DMS53 treated with DMSO at 0.1 percent for 48 hours (cell line): ENCODE data around the gene NPEPL1.

Experiments used
- DNase-seq: peaks from one replicate; lab custom pipeline; 2025; ENCODE audit not compliant: unreplicated experiment; lab: John Stamatoyannopoulos, UW

Gene NPEPL1

DNA sequence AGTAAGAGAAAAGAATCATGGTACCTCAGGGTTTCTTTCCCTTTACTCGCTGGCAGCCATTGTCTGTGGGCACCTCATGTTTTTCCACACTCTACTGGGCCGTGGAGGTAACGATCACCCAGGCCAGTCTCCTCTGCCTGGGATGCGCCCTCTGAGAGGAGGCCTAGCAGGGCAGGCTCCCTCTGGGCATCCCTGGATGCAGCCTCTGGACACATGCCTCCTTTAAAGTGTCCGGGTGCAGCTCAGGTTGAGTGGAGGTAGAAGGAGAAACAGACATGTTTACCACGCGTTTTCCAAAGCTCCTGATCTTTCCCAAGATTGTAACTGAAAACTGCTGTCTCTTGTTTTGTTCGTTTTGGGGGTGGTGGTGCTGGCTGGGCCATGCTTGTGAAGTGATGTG lies 13.8 kb upstream of the NPEPL1 start:
- DNase-seq = no peak

DNA sequence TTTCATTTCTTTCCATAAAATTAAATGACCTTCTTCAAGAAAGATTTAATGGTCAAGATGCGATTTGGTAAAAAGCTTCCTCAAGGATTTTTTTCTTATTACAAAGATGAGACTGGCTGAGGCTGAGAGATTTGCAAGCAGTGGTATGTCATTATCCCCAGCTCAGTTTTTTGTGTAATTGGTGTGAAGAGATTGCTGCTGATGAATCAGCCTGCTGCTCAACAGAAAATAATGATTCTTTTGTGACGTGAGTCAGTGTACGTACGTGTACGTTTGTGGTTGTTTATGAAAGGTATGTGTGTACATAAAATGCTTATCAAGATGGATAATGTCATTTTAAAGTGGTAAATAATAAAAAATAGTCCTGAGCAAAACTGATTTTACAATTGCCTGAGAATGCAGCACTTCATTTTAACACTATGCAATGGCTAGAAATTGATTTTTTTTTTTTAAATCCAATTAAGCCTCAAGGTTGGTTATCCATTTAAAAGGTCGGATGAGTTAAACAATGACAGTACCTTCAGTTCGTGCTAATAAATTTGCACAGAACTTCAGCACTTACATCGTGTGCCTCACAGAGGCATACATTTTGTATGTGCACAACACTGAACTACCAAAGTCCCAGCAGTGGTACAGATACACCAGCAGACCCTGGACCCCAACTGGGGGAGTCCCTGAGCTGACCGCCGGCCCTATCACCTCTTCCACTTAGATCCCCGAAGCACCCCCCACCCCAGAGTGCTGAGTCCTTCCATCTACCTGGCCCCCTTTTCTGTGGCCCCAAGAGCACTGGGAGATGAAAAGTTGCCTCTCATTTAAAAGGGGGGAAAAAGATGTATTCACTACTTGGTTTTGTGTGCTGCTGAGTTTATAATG lies 9.7 kb upstream of the NPEPL1 start:
- DNase-seq = no peak

DNA sequence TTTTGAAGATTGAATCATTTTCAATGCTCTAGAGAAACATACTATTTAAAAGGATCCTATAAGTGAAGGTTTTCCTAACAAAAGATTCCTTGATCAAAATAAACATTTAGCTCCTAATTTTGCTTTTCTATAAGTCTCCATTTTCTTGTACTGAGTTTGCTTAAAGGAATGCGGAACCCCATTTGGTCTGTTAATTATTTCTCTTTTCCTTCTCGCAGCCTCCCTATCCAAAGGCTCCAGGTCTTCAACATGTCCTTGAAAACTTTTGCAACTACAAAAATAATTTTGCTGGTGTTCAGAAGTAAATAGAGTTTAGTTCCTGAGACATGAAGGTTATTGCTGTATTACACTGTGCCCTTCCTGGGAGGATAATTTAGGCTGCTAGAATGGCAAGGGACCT lies 8.3 kb upstream of the NPEPL1 start:
- DNase-seq = no peak

DNA sequence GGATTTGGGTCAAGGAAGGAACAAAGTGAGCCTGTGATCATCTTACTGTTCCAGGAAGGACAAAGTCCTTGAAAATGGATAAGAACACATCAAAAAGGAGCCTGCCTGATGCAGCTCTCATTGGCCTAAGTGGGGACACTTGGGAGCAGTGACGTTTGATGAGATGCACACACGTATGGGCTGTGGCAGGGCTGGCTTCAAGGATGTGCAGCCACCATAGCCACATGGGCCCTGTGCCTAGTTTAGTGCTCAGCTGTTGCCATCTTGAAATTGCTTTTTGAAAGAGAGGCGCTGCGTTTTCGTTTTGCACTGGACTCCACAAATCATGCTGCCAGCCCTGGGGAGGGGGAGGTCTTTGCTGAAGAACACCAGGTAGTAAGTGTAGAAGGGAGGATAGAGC lies 6.6 kb upstream of the NPEPL1 start:
- no peak for DNase-seq

DNA sequence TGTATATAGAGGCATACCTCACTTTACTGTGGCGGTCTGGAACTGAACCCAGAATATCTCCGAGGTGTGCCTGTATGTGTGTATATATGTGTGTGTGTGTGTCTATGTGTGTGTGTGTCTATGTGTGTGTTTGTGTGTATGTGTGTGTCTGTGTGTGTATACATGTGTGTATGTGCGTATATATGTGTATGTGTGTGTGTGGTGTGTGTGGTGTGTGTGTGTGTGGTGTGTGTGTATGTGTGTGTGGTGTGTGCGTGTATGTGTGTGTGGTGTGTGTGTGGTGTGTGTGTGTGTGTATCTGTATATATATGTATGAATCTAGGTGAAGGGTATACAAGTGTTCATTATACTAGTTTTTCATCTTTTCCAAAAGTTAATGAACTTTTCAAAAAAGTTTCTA lies 4.2 kb upstream of the NPEPL1 start:
- DNase-seq = no peak

DNA sequence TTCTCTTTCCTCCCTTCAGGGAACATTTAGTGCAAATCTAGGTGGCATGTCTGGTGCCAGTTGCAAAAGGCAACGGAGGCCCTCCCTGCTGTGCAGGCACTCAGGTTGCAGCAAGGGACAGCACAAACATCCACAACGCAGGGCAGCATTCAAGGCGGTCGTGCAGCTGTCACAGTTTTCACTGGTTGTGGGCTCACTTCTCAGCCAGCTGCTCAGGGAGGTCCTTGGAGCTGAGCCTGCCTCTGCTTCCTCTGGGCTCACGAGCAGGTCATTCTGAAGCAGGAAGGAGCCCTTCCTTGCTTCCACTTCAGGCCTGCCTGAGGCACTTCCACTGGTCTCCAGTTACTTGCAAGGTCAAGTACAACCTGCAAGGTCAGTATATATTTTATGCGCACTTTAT lies 3.8 kb upstream of the NPEPL1 start:
- DNase-seq = no peak

DNA sequence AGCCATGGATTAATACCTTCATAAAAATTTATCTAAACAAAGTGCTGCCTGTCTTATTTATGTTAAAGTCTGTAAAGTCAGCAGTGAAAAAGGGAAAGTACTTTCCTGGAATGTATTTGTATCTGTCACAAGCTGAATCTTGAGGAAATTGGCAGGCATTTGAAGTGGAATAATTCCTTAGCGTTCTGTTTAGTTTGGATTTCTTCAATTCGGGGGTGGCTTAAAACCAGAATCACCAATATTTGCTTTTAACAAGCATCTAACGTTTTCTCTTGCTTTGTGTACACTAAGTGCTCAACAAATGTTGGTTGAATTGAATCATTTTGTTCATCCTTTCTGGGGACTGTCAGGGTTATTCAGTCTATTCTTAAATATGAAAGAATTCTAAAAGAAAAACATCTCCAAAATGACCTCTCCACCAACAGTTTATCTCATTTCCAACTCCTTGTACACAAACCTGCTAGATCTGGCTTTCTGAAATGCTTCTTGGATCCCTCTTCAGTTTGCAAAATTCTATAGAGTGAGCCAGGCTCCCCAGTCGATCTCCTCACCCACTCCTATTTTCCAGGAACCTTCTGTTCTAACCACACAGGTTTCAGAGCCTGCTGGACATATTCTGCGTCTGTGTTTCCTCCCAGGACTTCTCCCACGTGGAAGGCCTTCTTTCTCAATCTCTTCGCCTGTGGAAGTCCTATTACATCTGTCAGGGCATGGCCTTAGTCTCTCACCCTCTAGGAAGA lies 2.0 kb upstream of the NPEPL1 start:
- DNase-seq = no peak

DNA sequence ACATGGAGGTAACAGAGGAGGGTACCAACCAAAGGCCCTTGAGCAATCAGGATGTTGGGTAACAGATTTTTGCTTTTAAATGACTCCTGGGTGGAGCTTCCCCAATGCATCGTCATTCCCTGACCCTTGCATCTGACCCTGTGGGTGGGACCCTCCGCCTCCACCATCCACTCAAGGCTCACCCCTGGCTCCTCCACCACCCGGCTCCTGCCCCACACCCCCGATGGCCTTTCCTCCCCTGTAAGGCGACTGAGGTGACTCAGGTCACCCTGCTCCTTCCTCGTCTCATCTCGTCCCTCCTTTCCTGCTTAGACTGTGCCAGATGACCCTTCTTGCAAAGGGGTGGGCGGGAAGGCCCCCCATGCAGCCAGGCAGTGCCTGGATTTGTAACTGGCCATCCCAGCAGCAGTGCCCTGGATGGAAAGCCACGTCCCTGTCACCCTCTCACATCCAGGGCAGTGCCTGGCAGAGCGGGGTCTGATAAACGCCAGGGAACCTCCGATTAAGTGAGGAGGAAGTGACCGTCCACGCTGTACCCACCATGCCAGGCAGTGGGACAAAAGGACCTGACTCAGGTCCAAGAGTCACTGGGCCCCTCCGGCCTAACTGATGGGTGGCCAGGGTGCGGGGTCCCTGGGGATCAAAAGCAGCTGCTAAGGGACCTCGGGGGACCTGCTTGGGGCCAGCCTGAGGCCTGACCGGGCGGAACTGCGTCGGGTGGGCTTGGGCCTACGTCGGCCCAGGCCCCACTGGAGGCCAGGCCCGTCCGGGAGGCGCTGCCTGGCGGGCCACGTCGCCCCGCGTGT lies 624 bp upstream of the NPEPL1 start:
- no peak for DNase-seq

DNA sequence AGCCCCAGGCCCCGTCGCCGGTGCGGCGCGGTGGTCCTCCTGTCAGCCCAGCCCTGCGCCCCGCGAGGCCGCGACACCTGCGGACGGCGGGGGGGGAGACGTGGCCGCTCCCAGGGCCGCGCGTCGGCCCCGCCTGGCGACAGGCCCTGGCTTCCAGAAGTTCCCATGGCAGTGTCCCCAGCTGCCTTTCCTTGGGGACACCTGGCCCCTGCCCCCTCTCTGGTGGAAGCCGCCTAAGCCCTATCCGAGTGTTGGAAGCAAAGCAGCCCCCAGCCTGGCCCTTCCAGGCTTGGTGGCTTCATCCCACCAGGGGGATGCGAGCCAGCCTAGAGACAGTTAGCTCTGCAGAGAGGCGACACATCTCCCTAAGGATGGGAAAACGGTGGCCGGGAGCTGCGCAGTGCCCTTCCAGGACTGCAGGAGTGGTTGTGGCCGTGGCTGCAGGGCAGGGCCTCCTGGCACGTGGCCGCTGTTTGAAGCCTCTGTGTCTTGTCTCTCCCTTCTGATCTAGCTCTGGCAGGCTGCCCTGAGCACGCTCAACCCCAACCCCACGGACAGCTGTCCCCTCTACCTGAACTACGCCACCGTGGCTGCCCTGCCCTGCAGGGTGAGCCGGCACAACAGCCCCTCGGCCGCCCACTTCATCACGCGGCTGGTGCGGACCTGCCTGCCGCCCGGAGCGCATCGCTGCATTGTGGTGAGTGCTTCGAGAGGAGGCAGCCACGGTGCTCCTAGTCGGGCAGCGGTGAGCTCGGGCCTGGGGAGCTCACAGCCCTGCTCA lies 816 bp downstream of the NPEPL1 start:
- DNase-seq = no peak

DNA sequence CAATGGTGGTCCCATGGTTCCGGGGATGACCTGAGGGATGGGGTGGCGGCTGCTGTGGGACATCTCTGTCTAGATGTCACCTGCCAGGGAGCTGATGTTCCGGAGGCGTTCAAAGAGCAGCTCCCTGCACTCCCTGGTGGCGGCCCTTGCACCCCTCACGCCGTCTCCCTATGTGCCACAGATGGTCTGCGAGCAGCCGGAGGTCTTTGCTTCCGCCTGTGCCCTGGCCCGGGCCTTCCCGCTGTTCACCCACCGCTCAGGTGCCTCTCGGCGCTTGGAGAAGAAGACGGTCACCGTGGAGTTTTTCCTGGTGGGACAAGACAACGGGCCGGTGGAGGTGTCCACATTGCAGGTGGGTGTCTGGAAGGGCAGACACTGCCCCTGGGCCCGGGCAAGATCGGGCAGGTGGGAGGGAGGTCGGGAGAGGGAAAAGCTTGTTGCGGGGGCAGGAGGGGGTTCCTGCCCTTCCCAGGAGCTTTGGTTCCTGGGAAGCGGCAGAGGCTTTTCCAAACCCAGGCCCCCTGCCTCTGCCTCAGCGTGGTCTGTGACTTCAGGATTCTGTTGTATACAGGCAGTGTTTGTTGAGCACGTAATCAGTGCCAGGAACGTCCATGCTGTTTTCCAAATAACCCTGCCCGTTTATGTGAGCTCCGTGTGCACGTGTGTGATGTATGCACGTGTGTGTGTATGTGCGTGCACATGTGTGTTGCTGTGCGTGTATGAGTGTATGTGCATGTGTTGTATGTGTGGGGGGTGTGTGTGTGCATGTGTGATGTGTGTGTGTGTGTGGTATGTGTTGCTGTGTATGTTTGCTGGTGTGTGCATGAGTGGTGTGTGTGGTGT lies 1.9 kb downstream of the NPEPL1 start:
- no peak for DNase-seq

DNA sequence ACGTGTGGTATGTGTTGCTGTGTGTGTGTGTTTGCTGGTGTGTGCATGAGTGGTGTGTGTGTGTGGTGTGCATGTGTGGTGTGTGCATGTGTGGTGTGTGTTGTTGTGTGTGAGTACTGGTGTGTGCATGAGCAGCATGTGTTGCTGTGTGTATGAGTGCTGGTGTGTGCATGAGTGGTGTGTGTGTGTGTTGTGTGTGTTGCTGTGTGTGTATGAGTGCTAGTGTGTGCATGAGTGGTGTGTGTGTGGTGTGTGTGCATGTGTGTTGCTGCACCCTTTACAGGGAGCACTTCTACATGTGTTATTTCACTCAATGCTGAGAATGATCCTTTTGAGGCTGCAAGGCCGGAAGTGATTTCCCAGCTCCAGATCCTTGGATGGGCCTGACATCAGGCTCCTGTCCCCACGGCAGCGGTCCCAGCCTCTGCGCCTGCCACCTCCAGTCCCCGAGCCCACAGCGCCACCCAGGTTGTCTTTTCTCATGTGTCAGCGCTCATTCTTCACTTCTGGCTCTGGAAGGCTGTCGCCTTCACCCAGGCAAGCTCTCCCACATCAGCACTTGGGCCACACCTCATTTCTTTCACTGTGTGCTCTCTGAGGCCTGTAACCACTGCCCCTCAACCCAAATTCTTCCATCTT lies 2.6 kb downstream of the NPEPL1 start:
- DNase-seq = no peak

DNA sequence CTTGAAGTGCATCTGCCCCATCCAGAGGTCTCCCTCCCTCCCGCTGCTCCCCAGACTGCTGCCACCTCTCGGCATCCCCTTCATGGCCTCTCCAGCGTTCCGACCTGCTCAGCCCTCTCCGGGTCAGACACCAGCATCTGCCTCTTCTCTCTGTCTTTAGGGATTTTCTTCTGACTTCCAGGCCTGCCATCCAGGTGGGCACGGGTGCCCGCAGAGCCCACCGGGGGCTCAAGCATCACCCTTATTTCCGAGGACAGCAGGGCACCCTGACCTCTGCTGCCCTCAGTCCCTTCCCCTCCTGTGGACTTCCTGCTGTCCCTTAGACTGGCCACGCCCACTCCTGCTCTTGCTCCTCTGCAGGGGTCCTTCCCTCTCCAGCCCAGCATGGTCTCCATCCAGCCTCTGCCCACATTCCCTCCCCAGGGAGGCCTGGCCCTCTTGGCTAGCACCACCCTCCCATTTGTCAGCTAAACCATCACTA lies 3.3 kb downstream of the NPEPL1 start:
- no peak for DNase-seq

DNA sequence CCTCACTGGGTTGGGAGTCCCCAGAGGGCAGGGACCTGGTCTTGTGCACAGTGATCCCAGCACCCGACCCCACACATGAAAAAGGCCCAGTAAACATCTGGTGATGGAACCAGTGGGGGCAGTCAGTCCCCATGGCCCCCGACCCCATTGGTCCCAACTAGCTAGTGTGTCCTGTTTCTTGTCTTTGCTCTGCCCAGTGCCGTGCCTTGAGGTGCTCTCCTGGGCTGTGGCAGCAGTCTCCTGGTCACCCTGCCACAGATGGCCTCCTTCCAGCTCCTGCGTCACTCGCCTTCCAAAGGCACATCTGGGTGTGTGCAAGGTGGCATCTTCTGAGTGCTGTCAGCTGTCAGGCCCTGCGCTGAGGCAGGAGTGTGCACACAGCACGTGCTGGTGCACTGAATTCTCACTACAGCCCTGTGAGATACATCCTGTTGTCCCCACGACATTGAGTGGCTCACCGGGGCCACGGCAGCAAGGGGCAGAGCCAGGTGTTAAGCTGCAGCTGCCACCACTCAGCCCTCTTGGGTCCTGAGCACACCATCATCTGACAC lies 3.9 kb downstream of the NPEPL1 start:
- no peak for DNase-seq

DNA sequence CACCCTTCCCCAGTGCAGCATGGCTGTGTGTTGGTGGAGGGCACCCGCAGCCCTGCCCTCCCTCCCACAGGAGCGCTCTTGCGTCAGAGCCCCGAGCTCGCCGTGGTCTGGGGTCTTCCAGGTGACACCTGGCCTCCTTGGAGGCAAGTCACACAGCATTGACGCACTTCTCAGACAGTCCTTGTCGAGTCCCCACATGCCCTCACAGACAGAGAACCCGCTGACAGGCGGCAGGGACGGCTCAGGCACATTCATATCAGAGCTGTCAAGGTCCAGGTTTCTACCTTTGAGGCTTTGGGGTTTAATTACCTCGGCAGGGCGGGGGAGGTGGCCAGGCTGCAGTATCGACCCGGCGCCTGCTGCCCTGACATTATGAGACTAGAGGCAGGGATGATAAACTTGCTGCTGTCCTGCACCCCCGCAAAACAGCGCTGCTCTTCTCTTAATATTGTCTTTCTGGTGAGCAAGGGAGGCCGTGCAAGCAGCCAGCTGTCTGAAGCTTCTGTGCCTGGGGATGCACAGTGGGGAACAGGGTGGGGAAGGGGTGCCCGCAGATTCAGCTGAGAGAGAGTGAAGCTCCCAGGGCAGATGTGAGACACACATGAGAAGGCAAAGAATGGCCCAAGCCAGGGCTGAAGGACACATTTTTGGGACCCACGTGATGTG lies 4.7 kb downstream of the NPEPL1 start:
- no peak for DNase-seq

DNA sequence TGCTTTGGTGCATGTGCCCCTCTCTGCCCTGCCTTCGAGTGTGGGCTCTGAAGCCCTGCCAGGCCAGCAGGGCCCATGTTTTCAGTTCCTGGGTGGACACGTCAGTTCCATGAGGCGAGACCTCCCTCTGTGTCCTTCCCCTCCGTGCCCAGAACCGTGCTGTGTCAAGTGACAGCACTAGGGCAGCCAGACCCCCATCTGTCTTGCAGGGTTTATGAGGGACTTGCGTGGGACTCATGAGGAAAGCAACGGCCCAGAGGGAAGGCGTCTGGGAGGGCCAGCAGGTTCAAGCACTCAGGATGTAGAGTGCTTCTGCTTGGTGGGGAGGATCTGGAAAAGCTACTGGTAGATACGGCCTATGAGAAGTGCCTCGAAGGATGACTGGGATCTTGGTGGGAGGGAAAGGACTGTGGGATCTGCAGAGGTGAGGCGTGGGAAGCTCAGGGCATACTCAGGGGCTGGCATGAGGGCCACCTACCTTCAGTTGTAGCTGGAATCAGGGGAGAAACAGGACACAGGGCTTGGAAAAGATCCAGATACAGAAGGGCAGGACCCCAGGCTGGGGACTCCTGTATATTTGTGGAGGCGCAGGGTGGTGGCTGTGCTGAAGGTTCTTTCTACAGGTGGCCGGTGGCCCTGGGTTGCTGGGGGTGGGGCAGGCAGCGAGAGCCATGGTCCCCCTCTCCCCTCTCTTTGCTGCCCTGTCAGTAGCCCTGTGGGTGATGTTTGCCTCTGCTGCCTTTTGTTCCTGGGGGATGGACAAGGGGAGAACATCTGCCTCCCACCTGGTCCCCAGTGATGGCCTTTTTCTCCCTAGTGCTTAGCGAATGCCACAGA lies 5.5 kb downstream of the NPEPL1 start:
- no peak for DNase-seq

DNA sequence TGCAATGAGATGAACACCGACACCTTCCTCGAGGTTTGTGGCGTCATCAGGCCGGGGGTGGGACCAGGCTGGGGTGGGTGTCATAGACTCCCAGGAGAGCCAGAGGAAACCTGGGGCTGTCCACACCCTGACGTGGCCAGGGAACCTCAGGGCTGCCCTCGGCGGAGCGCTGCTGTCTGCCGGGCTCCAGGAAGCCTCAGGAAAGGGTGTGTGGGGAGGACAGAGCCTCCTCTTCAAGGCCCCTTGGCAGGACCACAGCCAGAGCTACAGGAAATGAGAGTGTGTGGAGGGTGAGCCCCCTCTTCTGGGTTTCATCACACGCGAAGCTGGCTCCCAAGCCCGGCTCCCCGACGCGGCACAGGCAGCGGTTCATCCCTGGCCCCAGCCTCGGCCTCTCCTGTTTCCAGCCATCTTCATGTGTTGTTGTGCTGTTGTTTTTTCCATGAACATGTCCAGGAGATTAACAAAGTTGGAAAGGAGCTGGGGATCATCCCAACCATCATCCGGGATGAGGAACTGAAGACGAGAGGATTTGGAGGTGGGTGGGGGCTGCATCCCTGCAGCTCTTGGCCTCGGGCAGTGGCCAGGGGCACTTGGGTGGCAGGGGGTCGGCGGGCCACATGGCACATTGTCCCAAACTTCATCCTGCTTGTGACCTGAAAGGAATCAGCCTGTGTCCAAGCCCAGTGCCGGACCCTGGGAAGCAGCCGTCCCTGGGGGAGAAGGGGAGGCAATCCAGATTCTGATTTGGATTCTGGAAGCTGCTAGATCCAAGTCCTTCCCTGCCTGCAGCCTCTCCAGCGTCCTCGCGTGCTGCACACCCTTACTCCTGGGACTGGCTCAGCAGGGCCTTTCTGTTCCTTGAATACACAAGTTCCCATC lies 6.4 kb downstream of the NPEPL1 start:
- DNase-seq = no peak
